Muscle layer of colon (tissue), 2 donors: ENCODE data around the gene IFIT1.

ENCODE experiments used
- H3K27ac ChIP-seq: one replicate; pipeline ENCODE4 v1.7.0; 2013; ENCODE audit warnings: low read depth, mild to moderate bottlenecking, low read length, moderate library complexity
- H3K27me3 ChIP-seq, 2 donors: one replicate each; pipeline ENCODE4 v1.7.0; 2013; ENCODE audit warnings: low read length in 2 of 2, mild to moderate bottlenecking in 2 of 2; ENCODE audit not compliant: insufficient read depth in 2 of 2, control insufficient read depth in 1 of 2
- H3K36me3 ChIP-seq: one replicate; pipeline ENCODE4 v1.7.0; 2013; ENCODE audit warnings: mild to moderate bottlenecking, low read length; ENCODE audit not compliant: insufficient read depth
- H3K4me1 ChIP-seq: one replicate; pipeline ENCODE4 v1.7.0; 2013; ENCODE audit warnings: mild to moderate bottlenecking, low read length; ENCODE audit not compliant: insufficient read depth
- H3K4me3 ChIP-seq, 2 donors: one replicate each; pipeline ENCODE4 v1.7.0; 2013; ENCODE audit warnings: low read length in 2 of 2, low read depth in 1 of 2, mild to moderate bottlenecking in 1 of 2, moderate library complexity in 1 of 2
- H3K9ac ChIP-seq: one replicate; pipeline ENCODE4 v1.7.0; 2013; ENCODE audit warnings: low read length
- H3K9me3 ChIP-seq: one replicate; pipeline ENCODE4 v1.7.0; 2013; ENCODE audit warnings: mild to moderate bottlenecking, low read length
- donor health status: abdominal sarcoma.
- donor health status: Adenocarcinoma of cecum.

The IFIT1 gene

GRCh38 chr10:89351412-89351779, 41.0 kb upstream of the IFIT1 start:
- no peaks in the 10 kb centered on the region for H3K27me3 ChIP-seq
- H3K4me1 ChIP-seq = peaks cover 15% of the 10 kb centered on the region
- H3K9me3 ChIP-seq = no peaks in the 10 kb centered on the region
- no peaks in the 10 kb centered on the region for H3K36me3 ChIP-seq
- peak overlapping the region; percentile 4 for H3K27ac ChIP-seq
- no peak overlapping the region for H3K9ac ChIP-seq
- no peak overlapping the region for H3K4me3 ChIP-seq

GRCh38 chr10:89351780-89352597, 40.4 kb upstream of the IFIT1 start:
- Histone ChIP-seq H3K4me3 (no peak overlapping the region), H3K9ac (no peak overlapping the region), H3K9me3 (no peaks in the 10 kb centered on the region), H3K4me1 (peaks cover 15% of the 10 kb centered on the region), H3K27ac (peak overlapping the region; percentile 4), H3K27me3 (no peaks in the 10 kb centered on the region), H3K36me3 (no peaks in the 10 kb centered on the region)

- no peak overlapping the region for H3K9ac ChIP-seq
- H3K36me3 ChIP-seq = no peaks in the 10 kb centered on the region
- H3K27ac ChIP-seq = no peak overlapping the region
- no peaks in the 10 kb centered on the region for H3K27me3 ChIP-seq
- no peak overlapping the region for H3K4me3 ChIP-seq
- peaks cover 15% of the 10 kb centered on the region for H3K4me1 ChIP-seq
- H3K9me3 ChIP-seq = no peaks in the 10 kb centered on the region
Measured at GRCh38 chr10:89352802-89353201, 39.6 kb upstream of the IFIT1 start.

GRCh38 chr10:89355394-89355931, 37.0 kb upstream of the IFIT1 start:
- Histone ChIP-seq H3K36me3 (no peaks in the 10 kb centered on the region), H3K27me3 (no peaks in the 10 kb centered on the region), H3K4me1 (peaks cover 15% of the 10 kb centered on the region)

GRCh38 chr10:89357096-89357495, 35.3 kb upstream of the IFIT1 start:
- Histone ChIP-seq H3K4me1 (peaks cover 4% of the 10 kb centered on the region), H3K27me3 (no peaks in the 10 kb centered on the region), H3K9me3 (no peaks in the 10 kb centered on the region), H3K4me3 (no peak overlapping the region), H3K27ac (no peak overlapping the region), H3K36me3 (no peaks in the 10 kb centered on the region), H3K9ac (no peak overlapping the region)

More at GRCh38 chr10:89355394-89355931, 37.0 kb upstream of the IFIT1 start:
- Histone ChIP-seq H3K27ac (no peak overlapping the region), H3K9me3 (no peaks in the 10 kb centered on the region), H3K9ac (no peak overlapping the region), H3K4me3 (no peak overlapping the region)

- Histone ChIP-seq H3K9me3 (no peaks in the 10 kb centered on the region), H3K27me3 (no peaks in the 10 kb centered on the region), H3K36me3 (no peaks in the 10 kb centered on the region), H3K27ac (no peak overlapping the region), H3K4me1 (no peaks in the 10 kb centered on the region), H3K4me3 (no peak overlapping the region), H3K9ac (no peak overlapping the region)
Measured at GRCh38 chr10:89357975-89358374, 34.4 kb upstream of the IFIT1 start.

GRCh38 chr10:89360157-89360556, 32.3 kb upstream of the IFIT1 start:
- Histone ChIP-seq H3K36me3 (no peaks in the 10 kb centered on the region), H3K27me3 (no peaks in the 10 kb centered on the region), H3K4me3 (no peak overlapping the region), H3K9me3 (no peaks in the 10 kb centered on the region), H3K9ac (no peak overlapping the region), H3K27ac (no peak overlapping the region), H3K4me1 (peaks cover 4% of the 10 kb centered on the region)

GRCh38 chr10:89362929-89363328, 29.5 kb upstream of the IFIT1 start:
- no peaks in the 10 kb centered on the region for H3K36me3 ChIP-seq
- H3K9ac ChIP-seq = no peak overlapping the region
- no peak overlapping the region for H3K4me3 ChIP-seq
- peaks cover 11% of the 10 kb centered on the region for H3K4me1 ChIP-seq
- H3K27ac ChIP-seq = no peak overlapping the region
- no peaks in the 10 kb centered on the region for H3K27me3 ChIP-seq
- H3K9me3 ChIP-seq = no peaks in the 10 kb centered on the region

- H3K9me3 ChIP-seq = no peaks in the 10 kb centered on the region
- no peaks in the 10 kb centered on the region for H3K27me3 ChIP-seq
- H3K4me3 ChIP-seq = no peak overlapping the region
- H3K27ac ChIP-seq = no peak overlapping the region
- no peaks in the 10 kb centered on the region for H3K36me3 ChIP-seq
- peaks cover 12% of the 10 kb centered on the region for H3K4me1 ChIP-seq
- H3K9ac ChIP-seq = no peak overlapping the region
Measured at GRCh38 chr10:89363729-89364442, 28.5 kb upstream of the IFIT1 start.

GRCh38 chr10:89364531-89364930, 27.9 kb upstream of the IFIT1 start:
- no peak overlapping the region for H3K4me3 ChIP-seq
- H3K27me3 ChIP-seq = no peaks in the 10 kb centered on the region
- H3K9me3 ChIP-seq = no peaks in the 10 kb centered on the region
- H3K4me1 ChIP-seq = peaks cover 19% of the 10 kb centered on the region
- no peaks in the 10 kb centered on the region for H3K36me3 ChIP-seq
- H3K27ac ChIP-seq = no peak overlapping the region
- H3K9ac ChIP-seq = no peak overlapping the region

- Histone ChIP-seq H3K4me1 (peaks cover 19% of the 10 kb centered on the region), H3K9ac (no peak overlapping the region), H3K4me3 (no peak overlapping the region)
Measured at GRCh38 chr10:89367529-89367928, 24.9 kb upstream of the IFIT1 start.

More at GRCh38 chr10:89367529-89367928, 24.9 kb upstream of the IFIT1 start:
- H3K36me3 ChIP-seq = no peaks in the 10 kb centered on the region
- no peaks in the 10 kb centered on the region for H3K27me3 ChIP-seq
- no peak overlapping the region for H3K27ac ChIP-seq
- H3K9me3 ChIP-seq = no peaks in the 10 kb centered on the region
